Activated T-helper 17 cell treated with anti-CD3 and anti-CD28 coated beads, Interleukin-2, amount 50 U/mL, for 72 hours (primary cell): ENCODE results near the gene SLC30A7. TPM values are rescaled to one million over a fixed set of nuclear protein-coding genes. Genes with fewer than 3 reads are reported as not detected.
"Not testable (repeated sequence)": the region's sequence is repeated elsewhere in the genome, so short reads cannot be mapped to it uniquely, and the experiment has no call there.

Source experiments
- ATAC-seq: fragments of 150-1000 bp; cut with Tn5 transposase; replicated peaks from 2 replicates; pipeline ENCODE4 v1.10.0; 2021; ENCODE audit warnings: mild to moderate bottlenecking, moderate library complexity
- H3K27ac Mint-ChIP-seq: one replicate; pipeline ENCODE4 v1.8.0; 2022; ENCODE audit warnings: mixed read lengths
- H3K27me3 Mint-ChIP-seq: one replicate; pipeline ENCODE4 v1.8.0; 2022; ENCODE audit warnings: mixed read lengths
- H3K36me3 Mint-ChIP-seq: one replicate; pipeline ENCODE4 v1.8.0; 2022; ENCODE audit warnings: low read depth, mild to moderate bottlenecking, mixed read lengths
- H3K4me1 Mint-ChIP-seq: one replicate; pipeline ENCODE4 v1.8.0; 2022; ENCODE audit warnings: mixed read lengths
- H3K4me3 Mint-ChIP-seq: one replicate; pipeline ENCODE4 v1.8.0; 2022; ENCODE audit warnings: mild to moderate bottlenecking, mixed read lengths
- H3K9me3 Mint-ChIP-seq: one replicate; pipeline ENCODE4 v1.8.0; 2022; ENCODE audit warnings: mixed read lengths
- total RNA-seq, 2 donors: library from RNA; stranded (reverse); gene quantifications; one replicate each; pipeline ENCODE4 v1.2.3, GENCODE V29; 2022

SLC30A7 gene
- total RNA-seq, 2 donors from 2014 or later, result 39.1 to 51.6 TPM

GRCh38 chr1:100876291-100876690, 19.6 kb upstream of the SLC30A7 start:
- Mint-ChIP-seq H3K27ac (no peak overlapping the region), H3K36me3 (no peaks in the 10 kb centered on the region), H3K27me3 (peaks cover 3% of the 10 kb centered on the region), H3K4me1 (no peaks in the 10 kb centered on the region), H3K9me3 (no peaks in the 10 kb centered on the region), H3K4me3 (no peak overlapping the region)
- ATAC-seq, result no peak

GRCh38 chr1:100879422-100879821, 16.5 kb upstream of the SLC30A7 start:
- Mint-ChIP-seq H3K9me3 (no peaks in the 10 kb centered on the region), H3K4me3 (no peak overlapping the region), H3K4me1 (no peaks in the 10 kb centered on the region), H3K36me3 (no peaks in the 10 kb centered on the region), H3K27ac (no peak overlapping the region), H3K27me3 (peaks cover 3% of the 10 kb centered on the region)
- no peak for ATAC-seq

- no peak overlapping the region for H3K4me3 Mint-ChIP-seq
- H3K4me1 Mint-ChIP-seq, result no peaks in the 10 kb centered on the region
- no peak for ATAC-seq
- H3K9me3 Mint-ChIP-seq, result no peaks in the 10 kb centered on the region
- H3K36me3 Mint-ChIP-seq, result no peaks in the 10 kb centered on the region
- no peaks in the 10 kb centered on the region for H3K27me3 Mint-ChIP-seq
- H3K27ac Mint-ChIP-seq, result no peak overlapping the region
Measured at GRCh38 chr1:100881687-100882086, 14.2 kb upstream of the SLC30A7 start.

DNA sequence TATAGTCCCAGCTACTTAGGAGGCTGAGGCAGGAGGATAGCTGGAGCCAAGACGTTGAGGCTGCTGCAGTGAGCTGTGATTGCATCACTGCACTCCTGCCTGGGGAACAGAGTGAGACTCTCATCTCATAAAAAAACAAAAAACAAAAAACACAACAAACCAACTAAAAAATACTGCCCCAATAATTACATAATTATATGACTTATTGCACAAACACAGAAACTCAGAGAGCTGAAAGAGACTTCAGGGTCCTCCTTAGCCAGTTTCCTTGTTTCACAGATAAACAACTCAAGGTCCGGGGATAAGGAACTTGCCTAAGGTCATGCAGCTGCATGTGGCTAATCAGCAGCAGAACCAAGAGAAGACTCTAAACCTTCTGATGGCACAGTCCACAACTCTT, 13.2 kb upstream of the SLC30A7 start:
- H3K9me3 Mint-ChIP-seq, result no peaks in the 10 kb centered on the region
- no peaks in the 10 kb centered on the region for H3K4me1 Mint-ChIP-seq
- no peak for ATAC-seq
- no peaks in the 10 kb centered on the region for H3K36me3 Mint-ChIP-seq
- no peak overlapping the region for H3K27ac Mint-ChIP-seq
- no peaks in the 10 kb centered on the region for H3K27me3 Mint-ChIP-seq
- H3K4me3 Mint-ChIP-seq, result no peak overlapping the region

DNA sequence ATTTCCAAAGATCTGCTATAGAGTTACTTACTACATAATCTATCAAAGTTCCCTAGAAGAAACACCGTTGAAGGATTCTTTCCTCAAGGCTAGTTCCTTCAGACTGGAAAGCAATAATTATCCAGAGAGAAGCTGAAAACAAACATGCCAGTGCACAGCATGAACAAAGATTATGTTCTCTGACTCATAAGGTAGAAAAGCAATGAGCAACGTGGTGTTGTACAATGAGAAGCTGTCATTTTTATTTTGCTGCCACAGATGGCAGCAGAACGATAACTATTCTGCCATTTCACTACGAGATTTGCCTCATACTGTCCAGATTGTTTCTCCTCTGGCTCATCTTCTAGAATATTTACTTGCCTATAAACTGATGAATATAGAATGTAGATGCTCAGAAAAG, 11.9 kb upstream of the SLC30A7 start:
- Mint-ChIP-seq H3K4me3 (no peak overlapping the region), H3K9me3 (no peaks in the 10 kb centered on the region), H3K36me3 (no peaks in the 10 kb centered on the region), H3K27ac (no peak overlapping the region), H3K27me3 (no peaks in the 10 kb centered on the region), H3K4me1 (no peaks in the 10 kb centered on the region)
- no peak for ATAC-seq

GRCh38 chr1:100889007-100889406, 6.9 kb upstream of the SLC30A7 start:
- not testable (repeated sequence) for H3K4me1 Mint-ChIP-seq, H3K27me3 Mint-ChIP-seq, H3K9me3 Mint-ChIP-seq, H3K27ac Mint-ChIP-seq, H3K4me3 Mint-ChIP-seq, H3K36me3 Mint-ChIP-seq
- peak; percentile 44 for ATAC-seq

DNA sequence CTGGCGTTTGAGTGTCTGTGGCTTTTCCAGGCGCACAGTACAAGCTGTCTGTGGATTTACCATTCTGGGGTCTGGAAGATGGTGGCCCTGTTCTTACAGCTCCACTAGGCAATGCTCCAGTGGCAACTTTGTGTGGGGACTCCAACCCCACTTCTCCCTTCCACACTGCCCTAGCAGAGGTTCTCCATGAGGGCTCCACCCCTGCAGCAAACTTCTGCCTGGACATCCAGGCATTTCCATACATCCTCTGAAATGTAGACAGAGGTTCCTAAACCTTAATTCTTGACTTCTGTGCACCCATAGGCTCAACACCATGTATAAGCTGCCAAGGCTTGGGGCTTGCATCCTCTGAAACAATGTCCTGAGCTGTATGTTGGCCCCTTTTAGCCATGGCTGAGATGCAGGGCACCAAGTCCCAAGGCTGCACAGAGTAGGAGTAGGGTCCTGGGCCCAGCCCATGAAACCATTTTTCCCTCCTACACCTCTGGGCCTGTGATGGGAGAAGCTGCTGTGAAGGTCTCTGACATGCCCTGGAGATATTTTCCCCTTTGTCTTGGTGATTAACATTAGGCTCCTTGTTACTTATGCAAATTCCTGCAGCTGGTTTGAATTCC, 5.9 kb upstream of the SLC30A7 start:
- not testable (repeated sequence) for H3K36me3 Mint-ChIP-seq, ATAC-seq, H3K9me3 Mint-ChIP-seq, H3K4me3 Mint-ChIP-seq, H3K27ac Mint-ChIP-seq, H3K27me3 Mint-ChIP-seq
- H3K4me1 Mint-ChIP-seq, result peaks cover 11% of the 10 kb centered on the region

- ATAC-seq, result no peak
- Mint-ChIP-seq H3K4me3 (no peak overlapping the region), H3K36me3 (peaks cover 7% of the 10 kb centered on the region), H3K9me3 (no peaks in the 10 kb centered on the region), H3K27ac (no peak overlapping the region), H3K27me3 (no peaks in the 10 kb centered on the region), H3K4me1 (peaks cover 11% of the 10 kb centered on the region)
Measured at GRCh38 chr1:100891380-100891779, 4.5 kb upstream of the SLC30A7 start.

GRCh38 chr1:100892554-100892953, 3.3 kb upstream of the SLC30A7 start:
- ATAC-seq, result no peak
- H3K9me3 Mint-ChIP-seq, result no peaks in the 10 kb centered on the region
- H3K27me3 Mint-ChIP-seq, result no peaks in the 10 kb centered on the region
- no peak overlapping the region for H3K27ac Mint-ChIP-seq
- peak overlapping the region; percentile 95 for H3K4me3 Mint-ChIP-seq
- peaks cover 11% of the 10 kb centered on the region for H3K4me1 Mint-ChIP-seq
- peaks cover 19% of the 10 kb centered on the region for H3K36me3 Mint-ChIP-seq

GRCh38 chr1:100893718-100894117, 2.2 kb upstream of the SLC30A7 start:
- Mint-ChIP-seq H3K4me1 (peaks cover 17% of the 10 kb centered on the region), H3K36me3 (peaks cover 30% of the 10 kb centered on the region), H3K27me3 (no peaks in the 10 kb centered on the region), H3K9me3 (no peaks in the 10 kb centered on the region), H3K27ac (no peak overlapping the region), H3K4me3 (peak overlapping the region; percentile 95)
- no peak for ATAC-seq

GRCh38 chr1:100894603-100895539, 1.0 kb upstream of the SLC30A7 start, which contains the start of gene EXTL2:
Gene EXTL2, minus strand, starts transcription at chr1:100894842. Its CDS starts 6,085 bp downstream, at chr1:100888757.
- Mint-ChIP-seq H3K36me3 (peaks cover 42% of the 10 kb centered on the region), H3K27ac (peak within 1 kb of the TSS; percentile 99), H3K4me1 (peaks cover 21% of the 10 kb centered on the region), H3K9me3 (no peaks in the 10 kb centered on the region), H3K4me3 (peak within 1 kb of the TSS; percentile 95), H3K27me3 (no peaks in the 10 kb centered on the region)
- peak; percentile 18 for ATAC-seq

DNA sequence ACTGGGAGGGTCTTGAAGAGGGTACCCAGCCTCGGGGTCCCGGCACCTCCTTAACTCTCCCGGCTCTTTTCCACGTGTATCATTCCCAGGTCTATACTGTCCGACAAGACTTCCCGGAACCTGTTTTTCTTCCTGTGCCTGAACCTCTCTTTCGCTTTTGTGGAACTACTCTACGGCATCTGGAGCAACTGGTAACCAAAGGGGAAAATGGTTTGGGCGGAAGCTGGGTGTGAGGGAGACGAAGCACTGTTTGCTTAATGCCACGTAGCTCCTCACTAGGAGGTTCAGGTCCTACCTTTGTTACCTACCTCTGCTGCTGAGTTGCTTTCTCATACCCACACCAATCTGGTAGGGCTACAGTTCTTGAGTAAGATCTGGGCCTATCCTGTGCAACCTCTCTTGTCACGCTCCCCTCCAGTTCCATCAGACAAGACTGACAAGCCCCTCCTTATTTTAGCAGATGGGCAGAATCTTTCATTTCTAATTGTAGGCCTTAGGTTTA, 642 bp downstream of the SLC30A7 start:
- no peaks in the 10 kb centered on the region for H3K27me3 Mint-ChIP-seq
- H3K27ac Mint-ChIP-seq, result peak overlapping the region; percentile 99

GRCh38 chr1:100902365-100902764, 6.5 kb downstream of the SLC30A7 start:
- Mint-ChIP-seq H3K4me3 (no peak overlapping the region), H3K36me3 (peaks cover 98% of the 10 kb centered on the region), H3K9me3 (no peaks in the 10 kb centered on the region), H3K27ac (no peak overlapping the region), H3K4me1 (peaks cover 33% of the 10 kb centered on the region), H3K27me3 (no peaks in the 10 kb centered on the region)
- ATAC-seq, result no peak

More for the DNA sequence above, 642 bp downstream of the SLC30A7 start:
- H3K36me3 Mint-ChIP-seq, result peaks cover 59% of the 10 kb centered on the region
- H3K4me1 Mint-ChIP-seq, result peaks cover 28% of the 10 kb centered on the region
- H3K4me3 Mint-ChIP-seq, result peak overlapping the region; percentile 95
- no peaks in the 10 kb centered on the region for H3K9me3 Mint-ChIP-seq
- ATAC-seq, result peak; percentile 73

DNA sequence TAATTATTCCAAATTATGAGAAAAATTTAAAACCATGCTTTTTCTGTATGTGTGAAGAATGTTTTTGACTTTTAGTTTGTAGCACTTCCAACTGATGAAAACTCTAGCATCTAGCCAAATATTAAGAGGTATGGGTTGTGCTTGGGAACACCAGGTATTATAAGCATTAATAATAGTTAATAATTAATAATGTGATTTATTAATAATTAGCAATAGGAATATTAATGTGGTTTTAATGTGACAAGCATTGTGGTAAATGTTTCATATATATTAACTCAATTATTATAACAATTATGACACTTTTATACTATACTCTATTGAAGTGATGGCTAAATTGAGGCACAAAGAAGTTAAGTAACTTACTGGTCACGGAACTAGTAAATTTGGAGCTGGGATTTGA, 7.9 kb downstream of the SLC30A7 start:
- Mint-ChIP-seq H3K4me1 (peaks cover 38% of the 10 kb centered on the region), H3K27ac (no peak overlapping the region), H3K36me3 (peaks cover 98% of the 10 kb centered on the region), H3K27me3 (no peaks in the 10 kb centered on the region), H3K4me3 (no peak overlapping the region), H3K9me3 (no peaks in the 10 kb centered on the region)
- no peak for ATAC-seq

GRCh38 chr1:100904528-100904927, 8.6 kb downstream of the SLC30A7 start:
- H3K4me1 Mint-ChIP-seq, result peaks cover 42% of the 10 kb centered on the region
- H3K4me3 Mint-ChIP-seq, result no peak overlapping the region
- no peaks in the 10 kb centered on the region for H3K9me3 Mint-ChIP-seq
- H3K36me3 Mint-ChIP-seq, result peaks cover 98% of the 10 kb centered on the region
- ATAC-seq, result no peak
- no peak overlapping the region for H3K27ac Mint-ChIP-seq
- H3K27me3 Mint-ChIP-seq, result no peaks in the 10 kb centered on the region
